GM15510 (cell line): ENCODE data around the gene COPZ1.

Experiments
- POLR2A ChIP-seq: IDR thresholded peaks from 3 replicates; pipeline ENCODE4 v1.6.1; 2011; ENCODE audit warnings: borderline replicate concordance; ENCODE audit not compliant: insufficient read length; ENCODE audit errors: extremely low read depth

The COPZ1 gene

DNA sequence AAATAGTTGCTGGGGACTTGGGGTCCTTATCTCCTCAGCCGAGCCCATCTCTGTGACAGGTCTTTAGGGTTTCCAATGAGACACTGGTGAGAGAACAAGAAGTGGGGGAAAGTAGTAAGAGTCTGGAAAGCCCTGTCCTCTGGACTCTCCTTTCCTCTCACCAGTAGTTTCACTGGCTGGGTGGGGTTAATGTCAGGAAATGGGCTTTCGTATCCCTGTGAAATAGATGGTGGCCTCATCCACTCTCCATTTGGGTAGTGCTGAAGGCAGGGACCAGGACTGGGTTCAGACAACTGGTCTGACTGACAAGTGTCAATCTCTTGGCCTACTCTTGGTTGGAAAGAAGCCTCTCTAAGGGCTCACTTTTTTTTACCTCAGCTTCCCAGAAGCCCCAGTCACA, 52.1 kb downstream of the COPZ1 start:
- TF ChIP-seq POLR2A: no peak

DNA sequence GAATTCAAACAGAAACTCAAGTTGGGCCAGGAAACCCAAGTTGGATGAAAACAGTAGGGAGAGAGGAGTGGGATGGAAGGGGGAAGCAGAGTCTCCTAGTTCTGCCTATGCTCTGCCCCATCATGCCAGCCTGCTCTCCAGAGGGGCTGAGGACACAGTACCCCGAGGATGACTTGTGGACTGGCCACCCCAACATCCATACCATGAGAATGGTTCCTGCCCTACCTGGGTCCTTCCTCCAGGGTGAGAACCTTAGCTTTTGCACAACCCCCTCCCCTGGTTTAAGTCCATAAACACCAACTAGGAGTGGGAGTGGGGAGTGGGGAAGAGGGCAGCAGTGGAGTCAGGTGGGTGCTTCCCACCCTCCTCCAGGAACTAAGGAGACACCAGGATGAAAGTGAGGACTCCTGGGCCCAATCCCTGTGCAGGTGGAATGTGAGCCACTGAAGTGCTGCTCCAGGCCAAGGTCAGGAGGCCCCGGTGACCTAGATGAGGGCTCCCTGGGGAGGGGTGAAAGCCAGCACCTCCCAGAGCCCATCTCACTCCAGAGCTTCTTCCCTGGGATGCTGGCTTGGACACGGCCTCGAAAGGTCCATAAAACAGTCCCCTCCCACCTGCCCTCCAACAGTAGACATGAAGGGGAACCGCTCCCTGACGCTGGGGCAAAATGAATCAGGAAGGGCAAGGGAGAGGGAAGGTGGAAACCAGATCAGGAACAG, 53.0 kb downstream of the COPZ1 start:
- no peak for TF ChIP-seq POLR2A

DNA sequence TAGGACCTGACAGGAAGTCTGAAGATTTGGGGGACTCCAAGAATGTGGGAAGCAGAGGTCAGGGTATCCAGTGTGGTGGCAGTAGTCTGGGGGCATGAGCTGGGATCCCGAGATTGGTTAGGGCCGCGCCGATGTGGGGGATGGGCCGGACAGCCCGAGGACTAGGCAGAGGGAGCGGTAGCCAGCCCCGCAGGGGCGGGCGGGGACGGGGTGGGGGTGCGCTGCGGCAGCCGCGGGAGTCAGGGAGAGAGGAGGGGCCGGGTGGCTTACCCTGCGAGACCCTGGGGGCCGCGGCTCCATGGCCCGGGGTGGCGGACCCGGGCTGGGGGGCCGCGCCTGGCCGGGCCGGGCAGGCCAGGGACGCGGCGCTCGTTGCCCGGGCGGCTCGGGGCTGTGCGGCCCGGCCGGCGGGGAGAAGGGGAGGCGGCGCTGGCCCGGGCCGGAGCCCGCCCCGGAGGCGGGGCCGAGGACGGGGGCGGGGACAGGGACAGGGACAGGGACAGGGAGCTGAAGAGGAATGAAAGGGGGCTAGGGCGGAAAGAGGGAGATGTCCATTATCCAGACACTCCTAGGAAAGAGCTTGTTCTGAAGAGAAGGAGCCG, 54.0 kb downstream of the COPZ1 start:
- no peak for TF ChIP-seq POLR2A

DNA sequence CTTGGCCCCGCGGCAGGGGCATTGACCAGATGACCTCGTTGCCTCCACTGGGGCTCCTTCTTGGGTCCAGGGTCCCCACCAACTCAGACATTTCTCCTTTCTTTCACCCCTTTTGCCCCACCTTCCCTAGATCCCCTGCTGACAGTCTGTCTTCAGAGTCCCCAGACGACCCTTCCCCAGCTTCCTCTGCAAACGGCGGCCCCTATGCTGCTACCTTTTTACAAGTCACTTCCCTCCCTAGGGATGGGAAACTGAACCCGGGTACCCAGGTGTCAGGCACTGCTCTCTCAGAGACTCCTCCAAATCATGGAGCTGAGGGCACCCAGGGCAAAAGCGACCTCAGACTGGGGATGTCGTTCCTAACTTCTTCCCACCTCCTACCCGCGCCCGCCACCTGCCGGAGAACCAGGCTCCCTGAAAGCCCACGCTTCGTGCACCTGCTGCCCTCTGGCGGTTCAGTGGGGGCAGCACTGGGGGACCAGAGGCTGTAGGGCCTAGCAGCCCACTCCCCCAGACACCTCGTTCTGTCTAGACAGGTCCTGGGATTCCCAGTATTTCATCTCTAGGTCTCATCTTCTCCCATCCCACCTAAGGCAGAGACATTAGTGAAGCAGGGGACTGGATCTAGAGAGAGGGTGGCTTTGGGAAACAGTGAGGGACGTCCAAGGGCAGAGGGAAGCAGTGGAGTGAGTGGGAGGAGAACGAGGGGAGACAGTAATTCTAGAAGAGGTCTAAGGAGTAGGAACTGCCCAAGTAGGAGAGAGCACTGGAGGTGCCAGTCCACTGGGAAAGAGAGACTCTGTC, 54.7 kb downstream of the COPZ1 start:
- TF ChIP-seq POLR2A: no peak

DNA sequence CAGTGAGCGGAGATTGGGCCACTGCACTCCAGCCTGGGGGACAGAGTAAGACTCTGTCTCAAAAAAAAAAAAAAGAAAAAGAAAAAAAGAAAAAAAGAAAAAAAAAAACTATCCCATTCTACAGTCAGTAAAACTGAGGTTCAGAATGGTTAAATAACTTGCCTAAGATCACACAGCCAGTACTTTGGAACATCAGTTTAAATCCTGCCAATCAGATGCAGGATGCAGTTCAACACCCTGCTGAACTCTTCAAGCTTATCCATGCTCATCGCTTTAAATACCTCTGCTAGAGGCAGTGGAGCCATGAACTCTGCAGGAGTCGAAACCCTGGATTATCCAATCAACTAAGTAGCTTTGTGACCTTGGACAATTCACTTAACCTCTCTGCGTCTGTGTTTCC, 56.2 kb downstream of the COPZ1 start:
- no peak for TF ChIP-seq POLR2A

DNA sequence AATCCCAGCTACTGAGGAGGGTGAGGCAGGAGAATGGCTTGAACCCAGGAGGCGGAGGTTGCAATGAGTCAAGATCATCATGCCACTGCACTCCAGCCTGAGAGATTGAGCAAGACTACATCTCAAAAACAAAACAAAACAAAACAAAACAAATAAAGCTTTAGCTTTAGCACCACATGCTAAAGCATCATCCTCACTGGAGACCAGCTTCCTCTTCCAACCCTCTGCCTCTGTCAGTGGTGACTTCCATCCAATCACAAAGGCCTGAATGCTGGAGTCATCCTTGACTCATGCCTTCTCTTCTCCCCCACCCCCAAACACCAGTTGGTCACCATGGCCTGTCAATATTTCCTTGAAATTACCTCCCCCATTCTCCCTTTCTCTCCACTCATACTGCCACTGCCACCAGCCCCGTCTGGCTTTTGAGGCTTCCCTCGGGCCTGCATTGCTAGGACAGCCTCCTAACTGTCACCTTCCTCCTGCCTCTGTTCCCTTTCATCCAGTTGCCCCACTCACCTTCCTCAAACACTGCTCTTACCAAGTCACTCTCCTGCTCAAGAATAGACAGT, 58.2 kb downstream of the COPZ1 start:
- no peak for TF ChIP-seq POLR2A

DNA sequence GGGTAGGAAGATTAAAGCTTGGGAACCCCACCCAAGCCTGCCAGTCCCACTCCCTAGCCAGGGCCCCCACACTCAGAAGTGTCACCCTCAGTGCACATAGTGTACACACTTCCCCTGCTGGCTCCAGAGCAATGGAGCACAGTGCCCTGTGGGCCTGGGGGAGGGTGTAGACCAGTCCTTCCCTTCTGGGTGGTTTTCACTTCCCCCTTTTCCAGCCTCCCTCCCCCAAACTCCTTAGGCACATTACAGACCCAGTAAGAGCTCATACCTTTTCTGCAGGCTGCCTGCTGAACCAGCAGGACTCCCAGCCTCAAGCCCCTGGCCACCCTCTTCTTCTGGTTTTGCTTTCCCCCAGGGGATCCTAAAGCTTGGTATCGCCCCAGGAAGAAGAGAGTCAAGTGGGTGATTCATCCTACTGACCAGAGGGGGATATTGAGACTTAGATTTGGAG, 59.7 kb downstream of the COPZ1 start, which contains the start of gene ZNF385A:
Gene ZNF385A, minus strand, starts transcription at position 143 of the 451 bp plus-strand sequence. CDS start 219 bp downstream, outside the sequence.
- TF ChIP-seq POLR2A: no peak

DNA sequence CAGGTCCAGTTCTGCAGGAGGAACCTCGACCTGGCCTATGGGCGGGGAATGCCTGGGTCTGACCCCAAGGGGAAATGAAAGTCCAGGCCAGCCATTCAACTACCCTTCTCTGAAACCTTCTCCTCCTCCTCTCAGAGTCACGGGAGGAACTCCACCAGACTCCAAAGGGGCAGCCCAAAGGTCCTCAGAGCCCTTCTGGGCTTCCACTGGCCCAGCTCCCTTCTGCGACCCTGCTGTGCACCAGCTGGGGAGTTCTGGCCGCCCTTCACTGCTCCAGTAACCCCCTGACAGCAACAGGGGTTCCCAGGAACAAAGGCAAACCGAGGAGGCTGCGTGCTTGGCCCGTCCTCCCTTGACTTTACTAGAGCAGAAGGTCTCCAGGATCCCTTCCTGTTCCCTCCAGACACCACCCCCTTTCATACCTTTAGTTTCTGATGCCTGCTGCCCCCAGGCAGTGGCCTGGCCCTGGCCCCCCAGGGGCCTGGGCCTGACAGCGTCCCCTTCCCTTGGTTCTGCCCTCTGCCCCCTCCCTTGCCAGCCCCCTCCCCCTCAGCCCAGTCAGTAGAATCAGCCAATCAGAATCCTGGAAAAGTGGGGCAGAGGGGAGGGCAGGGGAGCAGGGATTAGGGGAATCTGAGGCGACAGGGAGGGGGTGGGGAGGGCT, 60.5 kb downstream of the COPZ1 start:
- no peak for TF ChIP-seq POLR2A

DNA sequence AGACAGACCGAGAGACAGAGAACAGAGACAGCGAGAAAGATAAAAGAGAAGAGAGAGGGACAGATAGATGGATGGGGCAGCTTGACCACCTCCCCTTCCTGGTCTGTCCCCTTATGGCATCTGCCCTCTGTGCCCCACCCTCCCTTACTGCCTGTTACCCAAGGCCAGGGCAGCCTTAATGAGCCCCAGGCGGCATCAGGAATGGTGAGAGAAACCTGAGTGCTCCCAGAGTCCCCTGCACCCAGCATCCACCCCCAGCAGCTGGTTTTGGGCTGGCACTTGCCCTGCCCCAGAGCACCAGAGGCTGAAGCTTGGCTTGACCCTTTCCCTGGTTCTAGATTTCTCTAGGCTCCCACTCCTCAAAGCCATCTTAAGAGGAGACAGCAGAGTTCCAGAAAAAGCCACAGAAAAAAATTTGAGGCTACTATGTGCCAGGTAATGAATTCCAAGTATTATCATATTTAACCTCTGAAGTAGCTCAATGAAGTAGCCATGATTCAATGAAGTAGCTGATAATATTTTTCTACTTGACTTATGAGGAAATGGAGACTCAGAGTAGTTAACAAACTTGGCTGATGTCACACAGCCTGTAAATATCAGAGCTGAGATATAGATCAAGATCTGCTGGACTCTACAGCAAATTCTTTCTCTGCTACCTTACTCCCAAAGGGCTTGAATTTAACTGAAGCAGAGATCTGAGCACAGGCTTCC, 61.6 kb downstream of the COPZ1 start:
- no peak for TF ChIP-seq POLR2A

DNA sequence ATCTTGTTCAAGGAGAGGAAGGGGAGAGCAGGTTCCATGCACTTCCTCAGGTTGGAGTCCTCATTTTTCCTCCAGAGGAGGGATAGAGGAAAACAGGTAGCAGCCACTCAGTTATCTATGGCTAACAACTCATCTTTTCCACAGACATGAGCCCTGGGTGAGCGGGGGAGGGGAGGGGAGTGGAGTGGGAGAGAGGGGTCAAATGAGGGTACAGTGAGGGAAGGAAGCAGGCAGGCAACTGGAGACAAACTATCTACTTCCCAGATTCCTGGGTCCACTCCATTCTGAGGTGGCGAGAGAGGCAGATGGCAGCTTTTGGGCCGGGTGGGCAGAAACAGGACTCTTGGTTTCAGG, 62.2 kb downstream of the COPZ1 start:
- no peak for TF ChIP-seq POLR2A

DNA sequence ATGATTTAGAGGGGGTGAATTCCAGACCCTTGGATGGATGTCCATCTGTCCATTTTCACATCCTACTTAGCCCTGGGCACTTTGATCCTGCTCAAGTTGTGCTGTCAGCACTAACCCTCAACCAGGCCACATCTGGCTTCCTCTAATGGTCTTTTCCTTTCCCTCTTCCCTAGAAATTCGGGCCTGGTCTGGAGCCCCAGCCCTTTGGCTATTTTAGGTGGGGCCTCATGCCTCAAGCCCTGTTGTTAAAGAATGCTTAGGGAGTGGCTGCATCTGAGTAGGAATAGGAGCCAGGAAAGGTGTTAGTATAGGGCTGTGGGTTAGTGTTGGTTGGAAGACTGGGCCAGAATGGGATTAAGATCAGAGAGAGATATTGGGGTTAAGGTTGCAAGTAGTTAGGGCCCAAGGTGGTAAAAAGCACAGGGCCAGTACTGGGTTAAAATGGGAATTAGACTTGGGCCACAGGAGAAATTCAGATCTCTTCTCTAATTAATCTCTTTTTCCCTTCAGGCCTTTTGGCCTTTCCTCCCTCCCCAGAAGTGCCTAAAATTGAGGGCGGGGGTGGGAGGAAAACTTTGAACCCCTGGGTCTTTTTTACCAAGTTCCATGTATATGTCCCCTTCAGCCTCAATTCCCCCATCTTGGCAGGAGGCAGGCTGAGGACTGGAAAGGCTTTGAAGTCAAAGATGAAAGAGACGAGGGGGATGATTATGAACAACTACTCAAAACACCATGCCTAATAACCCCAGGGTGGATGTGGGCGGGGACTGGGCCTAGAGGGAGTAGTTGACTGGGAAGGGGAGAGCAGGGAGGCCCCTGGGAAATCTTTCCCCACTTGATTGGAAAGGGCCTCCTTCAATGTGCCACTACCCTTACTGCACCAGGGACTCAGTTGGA, 63.6 kb downstream of the COPZ1 start:
- TF ChIP-seq POLR2A: no peak

DNA sequence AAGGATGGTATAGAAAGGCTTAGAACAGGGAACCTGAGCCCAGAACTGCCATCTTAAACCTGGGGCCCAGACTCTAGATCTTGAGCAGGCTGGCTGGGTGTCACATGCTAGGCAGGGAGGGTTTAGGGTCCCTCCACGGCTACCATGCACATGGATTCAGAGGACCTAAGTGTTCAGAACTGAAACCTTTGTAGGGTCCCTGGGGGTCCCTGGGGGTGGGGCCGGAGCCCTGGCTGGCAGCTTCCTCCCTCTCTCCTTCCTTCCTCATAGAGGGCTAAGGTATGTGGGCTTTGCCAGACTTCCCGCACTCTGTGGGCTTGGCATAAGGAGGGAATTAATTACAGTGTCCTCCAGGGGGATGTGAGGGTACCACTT, 64.2 kb downstream of the COPZ1 start:
- no peak for TF ChIP-seq POLR2A

DNA sequence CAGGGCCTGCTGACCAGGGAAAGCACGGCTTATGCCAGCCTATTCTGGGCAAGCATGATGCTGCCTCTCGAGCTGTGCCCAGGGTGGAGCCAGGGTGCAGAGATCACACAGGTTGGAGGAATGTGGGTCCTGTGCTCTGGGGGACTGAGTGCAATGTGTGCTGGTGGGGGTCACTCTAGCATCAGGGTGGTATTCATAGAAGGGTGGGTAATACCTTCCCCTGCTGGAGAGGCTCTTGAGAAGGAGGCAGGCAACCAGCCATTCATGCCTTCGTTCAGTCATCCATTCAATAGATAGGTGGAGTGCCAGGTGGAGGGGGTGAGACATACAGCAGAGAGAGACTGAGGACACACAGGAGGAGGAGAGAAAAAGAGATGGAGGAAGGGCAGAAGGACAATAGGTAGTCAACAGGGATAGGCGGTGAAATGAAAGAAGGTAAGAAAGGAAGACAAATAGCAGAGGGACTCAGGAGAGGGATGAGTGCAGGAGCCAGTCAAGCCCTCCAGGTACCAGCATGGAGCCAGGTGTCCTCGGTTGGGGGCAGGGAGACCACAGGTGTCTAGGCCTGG, 64.8 kb downstream of the COPZ1 start:
- no peak for TF ChIP-seq POLR2A
